Small intestine (tissue), 7 donors: ENCODE results near the gene S1PR1. TPM values are rescaled to one million over a fixed set of nuclear protein-coding genes. Genes with fewer than 3 reads are reported as not detected.

ENCODE experiments used
- DNase-seq, 2 donors: peaks; one replicate each; pipeline versions ENCODE4 v3.0.0 to v3.0.0-alpha.2; 2013
- FAIRE-seq: peaks from 2 replicates; lab custom pipeline; 2012; peaks lifted over from hg19 to GRCh38; lab: Jason Lieb, UNC
- H3K27ac ChIP-seq, 3 donors: one replicate each; pipeline ENCODE4 v1.5.1; 2013; ENCODE audit warnings: low read length in 2 of 3, mild to moderate bottlenecking in 2 of 3, control low read depth in 1 of 3, inconsistent platforms in 1 of 3, low read depth in 1 of 3, moderate library complexity in 1 of 3
- H3K27me3 ChIP-seq, 3 donors: one replicate each; pipeline ENCODE4 v1.6.1; 2013; ENCODE audit warnings: low read length in 3 of 3, inconsistent platforms in 1 of 3; ENCODE audit not compliant: control insufficient read depth in 3 of 3, insufficient read depth in 3 of 3
- H3K36me3 ChIP-seq, 3 donors: one replicate each; pipeline ENCODE4 v1.6.1; 2013; ENCODE audit warnings: low read length in 3 of 3, inconsistent platforms in 1 of 3, low read depth in 1 of 3, mild to moderate bottlenecking in 1 of 3, moderate library complexity in 1 of 3; ENCODE audit not compliant: control insufficient read depth in 3 of 3, insufficient read depth in 2 of 3
- H3K4me1 ChIP-seq, 3 donors: one replicate each; pipeline ENCODE4 v1.6.1; 2013; ENCODE audit warnings: low read length in 2 of 3, inconsistent platforms in 1 of 3, low read depth in 1 of 3, mild to moderate bottlenecking in 1 of 3, moderate library complexity in 1 of 3; ENCODE audit not compliant: control insufficient read depth in 3 of 3, insufficient read depth in 2 of 3
- H3K4me3 ChIP-seq, 3 donors: one replicate each; pipeline ENCODE4 v1.5.1; 2013; ENCODE audit warnings: low read length in 3 of 3, control low read depth in 1 of 3, inconsistent platforms in 1 of 3, low read depth in 1 of 3, mild to moderate bottlenecking in 1 of 3, moderate library complexity in 1 of 3
- H3K9me3 ChIP-seq, 2 donors: one replicate each; pipeline ENCODE4 v1.6.1; 2013; ENCODE audit warnings: low read depth in 1 of 2, low read length in 1 of 2; ENCODE audit not compliant: control insufficient read depth in 2 of 2, insufficient read depth in 1 of 2
- WGBS, 3 donors: extraction: QIAGEN DNeasy Blood & Tissue Kit; methylation state at CpG; one replicate each; pipeline ENCODE4 v1.1.7; 2013; 5-methylcytosine and 5-hydroxymethylcytosine counted together
- polyA plus RNA-seq, 4 donors: library from polyadenylated mRNA; stranded (reverse) in 3 of 4; unstranded in 1 of 4; fragments of 200-250 nt in 3 of 4; fragments of 120-200 nt in 1 of 4; gene quantifications; one replicate each; pipeline versions ENCODE4 v1.2.1 to v1.2.3, GENCODE V29; 2013
- donor health status: healthy with polysubstance abuse.
- donor health status: control.
- donor health status: control.
- donor health status: Bipolar disorder and iron deficiency.
- donor health status: healthy.

S1PR1 gene
- polyA plus RNA-seq, 4 donors: 0.45 to 42.4 (median 4.6) TPM

DNA sequence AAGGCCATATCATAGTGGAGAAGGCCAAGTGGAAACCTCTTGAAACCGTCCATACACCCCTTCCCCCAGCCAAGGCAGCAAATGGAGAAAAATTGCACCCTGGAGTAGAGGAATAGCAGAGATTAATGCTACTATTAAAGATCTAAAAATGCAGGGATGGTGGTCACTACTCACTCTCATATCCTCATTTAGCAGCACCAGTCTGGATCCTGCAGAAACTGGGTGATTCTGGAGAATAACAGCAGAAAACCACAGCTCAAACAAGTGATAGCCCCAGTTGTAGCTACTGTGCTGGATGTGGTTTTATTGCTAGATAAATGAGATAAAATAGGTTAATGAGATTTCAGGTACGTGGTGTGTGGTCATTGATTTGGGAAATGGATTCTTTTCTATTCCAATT is 30.3 kb downstream of the S1PR1 start:
- DNase-seq (no peak), FAIRE-seq (no peak)
- 56 to 74% (median 70%) methylated on average over 2 of the region's 2 CpGs for WGBS, 3 donors
- peaks cover 2 to 7% (median 3%) of the 10 kb centered on the region in 3 donors for H3K4me1 ChIP-seq
- no peaks in the 10 kb centered on the region for H3K27me3 ChIP-seq
- no peak overlapping the region for H3K4me3 ChIP-seq
- H3K36me3 ChIP-seq: no peaks in the 10 kb centered on the region
- no peak overlapping the region for H3K27ac ChIP-seq
- peaks cover 0 to 5% of the 10 kb centered on the region in 2 donors for H3K9me3 ChIP-seq

DNA sequence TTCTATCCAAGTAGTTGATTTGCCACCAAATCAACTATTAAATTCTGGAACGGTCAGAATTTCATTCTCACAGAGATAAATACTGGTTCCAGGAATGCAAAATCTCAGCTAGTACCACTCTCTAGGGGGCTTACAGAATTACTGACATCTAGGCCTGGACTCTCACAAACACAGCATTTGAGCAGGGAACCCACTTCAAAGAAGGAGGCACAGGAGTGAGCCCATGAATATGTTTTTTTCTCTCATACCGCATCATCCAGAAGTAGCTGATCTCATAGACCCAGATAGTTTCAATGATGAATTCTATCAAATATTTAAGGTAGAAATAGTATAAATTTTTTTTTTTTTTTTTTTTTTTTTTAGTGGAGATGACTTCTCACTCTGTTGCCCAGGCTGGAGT is 32.1 kb downstream of the S1PR1 start:
- peaks cover 0 to 5% of the 10 kb centered on the region in 2 donors for H3K9me3 ChIP-seq
- no peaks in the 10 kb centered on the region for H3K36me3 ChIP-seq
- DNase-seq: no peak
- no peaks in the 10 kb centered on the region for H3K27me3 ChIP-seq
- WGBS, 3 donors: 97 to 98% (median 98%) methylated on average over 2 of the region's 2 CpGs
- no peak for FAIRE-seq
- H3K4me1 ChIP-seq: no peaks in the 10 kb centered on the region
- H3K27ac ChIP-seq: no peak overlapping the region
- H3K4me3 ChIP-seq: no peak overlapping the region

DNA sequence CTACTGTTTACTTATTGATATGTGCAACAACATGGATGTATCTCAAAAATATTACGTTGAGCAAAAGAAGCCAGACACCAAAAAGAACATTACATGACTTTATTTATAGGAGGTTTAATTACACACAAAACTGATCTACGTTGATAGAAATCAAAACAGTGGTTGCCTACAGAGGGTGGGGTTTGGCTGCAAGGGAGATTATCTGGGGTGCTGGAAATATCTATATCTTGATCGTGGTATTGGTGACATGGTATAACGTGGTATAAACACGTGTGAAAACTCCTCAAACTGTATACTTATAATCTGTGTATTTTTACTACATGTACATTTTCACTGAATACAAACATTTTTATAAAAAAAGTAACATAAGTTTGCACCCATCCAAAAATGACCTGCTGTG is 38.9 kb downstream of the S1PR1 start:
- Histone ChIP-seq H3K4me3 (no peak overlapping the region), H3K36me3 (no peaks in the 10 kb centered on the region), H3K27me3 (no peaks in the 10 kb centered on the region), H3K27ac (no peak overlapping the region), H3K4me1 (no peaks in the 10 kb centered on the region), H3K9me3 (peaks cover 0 to 5% of the 10 kb centered on the region in 2 donors)
- FAIRE-seq: no peak
- 46 to 67% (median 52%) methylated on average over 5 of the region's 5 CpGs for WGBS, 3 donors
- DNase-seq: no peak

DNA sequence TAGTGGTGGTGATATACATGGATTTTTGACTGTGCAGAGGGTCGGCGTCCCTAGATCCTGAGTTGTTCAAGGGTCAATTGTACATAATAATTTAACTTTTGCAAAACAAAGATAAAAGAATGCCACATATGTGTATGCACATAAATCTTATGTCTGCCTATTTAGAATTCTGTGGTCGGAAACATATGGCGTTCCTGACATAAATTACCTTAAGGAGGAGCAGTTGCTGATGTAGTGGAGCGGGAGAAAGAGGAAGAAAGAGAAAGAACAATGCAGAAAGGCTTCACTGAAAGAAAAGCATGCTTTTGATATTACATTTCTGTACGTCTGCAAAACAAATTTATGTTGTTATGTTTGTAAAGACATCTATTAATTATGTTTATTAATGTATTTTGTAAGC is 40.0 kb downstream of the S1PR1 start:
- H3K27me3 ChIP-seq: no peaks in the 10 kb centered on the region
- no peak for FAIRE-seq
- H3K4me1 ChIP-seq: no peaks in the 10 kb centered on the region
- no peak overlapping the region for H3K4me3 ChIP-seq
- H3K36me3 ChIP-seq: no peaks in the 10 kb centered on the region
- DNase-seq: no peak
- H3K27ac ChIP-seq: no peak overlapping the region
- 62 to 73% (median 71%) methylated on average over 6 of the region's 6 CpGs for WGBS, 3 donors
- no peaks in the 10 kb centered on the region for H3K9me3 ChIP-seq

DNA sequence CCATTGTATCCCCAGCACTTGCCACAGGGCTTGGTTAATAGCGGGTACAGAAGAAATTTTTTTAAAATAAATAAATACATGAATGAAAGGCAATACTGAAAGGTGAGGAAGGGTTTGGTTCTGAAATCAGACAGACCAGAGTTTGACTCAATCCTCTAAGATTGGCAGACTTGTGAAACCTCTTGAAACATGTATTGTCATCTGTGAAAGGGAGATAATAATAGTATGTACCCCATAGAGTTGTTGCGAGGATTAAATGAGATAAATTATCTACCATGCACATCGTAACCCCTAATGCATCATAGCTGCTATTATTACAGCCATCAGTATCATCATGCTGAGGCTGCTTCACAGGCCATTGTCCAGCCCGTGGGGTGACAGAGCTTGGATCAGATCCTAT is 41.4 kb downstream of the S1PR1 start:
- WGBS, 3 donors: 73 to 82% (median 77%) methylated on average over 4 of the region's 4 CpGs
- no peaks in the 10 kb centered on the region for H3K27me3 ChIP-seq
- no peak overlapping the region for H3K27ac ChIP-seq
- no peak overlapping the region for H3K4me3 ChIP-seq
- peaks cover 0 to 3% (median 0%) of the 10 kb centered on the region in 3 donors for H3K4me1 ChIP-seq
- no peak for DNase-seq
- H3K9me3 ChIP-seq: no peaks in the 10 kb centered on the region
- H3K36me3 ChIP-seq: no peaks in the 10 kb centered on the region
- no peak for FAIRE-seq

DNA sequence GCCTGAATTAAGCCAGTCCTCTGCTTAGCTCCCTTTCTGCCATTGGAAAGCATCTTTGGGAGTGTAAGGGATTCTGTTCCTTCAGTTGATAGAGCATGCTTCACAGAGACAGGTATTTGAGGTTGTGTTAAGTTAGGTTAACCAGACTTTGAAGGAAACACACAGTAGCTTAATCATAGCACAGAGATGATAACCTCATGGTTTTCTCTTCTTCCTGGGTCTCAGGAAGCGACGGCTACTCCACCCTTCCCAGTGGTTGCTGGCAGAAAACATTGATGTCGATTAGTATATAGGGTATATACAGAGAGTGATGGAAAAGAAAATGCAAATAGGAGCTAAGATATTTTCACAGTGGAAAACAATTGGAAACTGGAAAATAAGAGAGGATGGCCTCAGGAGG is 42.0 kb downstream of the S1PR1 start:
- FAIRE-seq: no peak

DNA sequence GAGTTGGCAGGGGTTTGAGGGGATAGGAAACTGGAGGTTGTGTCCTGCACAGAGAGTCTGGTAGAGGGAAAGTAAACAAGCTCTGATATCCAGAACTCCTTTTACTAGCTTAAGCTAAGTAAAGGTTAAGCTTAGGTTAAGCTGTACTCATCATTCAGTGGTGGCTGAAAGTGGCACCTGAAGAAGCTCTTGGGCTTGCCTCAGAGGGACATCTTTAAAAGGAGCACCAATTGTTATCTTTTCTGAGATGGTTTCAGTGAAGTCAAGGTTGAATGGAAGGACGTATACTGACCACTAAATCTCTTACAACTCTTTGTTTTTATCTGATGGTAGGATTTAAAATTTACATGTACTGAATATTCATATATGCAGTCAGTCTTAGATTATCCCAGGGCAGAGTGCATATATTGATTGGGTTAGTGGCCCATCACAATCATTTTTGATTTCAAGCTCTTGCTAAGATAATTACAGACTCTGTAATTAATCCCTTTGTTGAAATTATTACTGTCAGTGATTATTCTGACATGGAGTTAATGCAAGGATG is 43.3 kb downstream of the S1PR1 start:
- Histone ChIP-seq H3K27ac (no peak overlapping the region), H3K4me1 (peaks cover 0 to 3% (median 0%) of the 10 kb centered on the region in 3 donors), H3K9me3 (no peaks in the 10 kb centered on the region), H3K4me3 (no peak overlapping the region), H3K27me3 (no peaks in the 10 kb centered on the region), H3K36me3 (no peaks in the 10 kb centered on the region)
- 72 to 84% (median 72%) methylated on average over 1 of the region's 1 CpG for WGBS, 3 donors
- DNase-seq (no peak), FAIRE-seq (no peak)

More for the DNA sequence above, 42.0 kb downstream of the S1PR1 start:
- no peak overlapping the region for H3K4me3 ChIP-seq
- no peaks in the 10 kb centered on the region for H3K9me3 ChIP-seq
- H3K27ac ChIP-seq: no peak overlapping the region
- H3K27me3 ChIP-seq: no peaks in the 10 kb centered on the region
- no peaks in the 10 kb centered on the region for H3K36me3 ChIP-seq
- no peak for DNase-seq
- whole genome bisulfite sequencing, 3 donors: 56 to 75% (median 70%) methylated on average over 3 of the region's 3 CpGs
- H3K4me1 ChIP-seq: peaks cover 0 to 3% (median 0%) of the 10 kb centered on the region in 3 donors

DNA sequence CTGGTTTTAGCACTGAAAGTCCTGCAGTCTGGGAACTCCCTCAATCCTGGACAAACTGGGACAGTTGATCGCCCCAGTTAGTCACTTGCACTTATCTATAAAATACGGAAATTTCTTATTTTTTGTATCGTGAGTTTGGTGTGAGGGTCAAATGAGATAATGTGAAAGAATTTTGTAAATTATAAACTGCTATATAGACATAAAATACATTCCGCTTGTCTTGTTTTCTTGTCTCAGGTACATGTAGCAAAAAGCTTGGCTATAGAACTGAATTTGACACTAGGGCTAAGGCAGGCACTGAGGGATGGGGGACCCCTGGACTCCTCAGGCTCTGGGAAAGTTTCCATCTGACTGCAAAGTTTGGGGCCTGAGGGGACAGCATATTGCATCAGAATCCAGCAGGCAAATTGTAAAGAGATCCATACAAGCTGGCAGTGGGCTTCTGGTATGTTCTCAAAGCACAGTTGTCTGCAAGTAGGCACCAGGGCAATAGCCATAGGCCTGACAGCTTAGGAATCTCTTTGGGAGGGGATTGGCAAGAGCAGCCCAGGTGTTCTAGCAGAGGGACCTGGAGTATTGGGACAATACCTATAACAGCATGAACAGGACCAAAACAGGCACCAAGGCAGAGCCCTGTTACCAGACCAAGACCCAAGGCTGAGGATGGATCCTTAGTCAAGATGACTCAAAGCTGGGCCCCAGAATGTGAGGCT is 44.3 kb downstream of the S1PR1 start:
- H3K4me1 ChIP-seq: peaks cover 0 to 3% (median 0%) of the 10 kb centered on the region in 3 donors
- no peaks in the 10 kb centered on the region for H3K36me3 ChIP-seq
- DNase-seq: no peak
- no peak overlapping the region for H3K4me3 ChIP-seq
- 89 to 94% (median 94%) methylated on average over 4 of the region's 4 CpGs for WGBS, 3 donors
- FAIRE-seq: no peak
- no peak overlapping the region for H3K27ac ChIP-seq
- no peaks in the 10 kb centered on the region for H3K9me3 ChIP-seq
- no peaks in the 10 kb centered on the region for H3K27me3 ChIP-seq
